K562 (cell line): Measurements from ENCODE around the gene RGMB. TPM values are rescaled to one million over a fixed set of nuclear protein-coding genes. Genes with fewer than 3 reads are reported as not detected.

Experiments
- ATAC-seq: fragments of 200-7000 bp; cut with Tn5 transposase; 3 replicates; pipeline ENCODE4 v1.9.1; 2020; ENCODE audit warnings: moderate library complexity
- BruUV-seq: library from RNA; stranded (reverse); fragments of 400-500 nt; replicated peaks from 2 replicates; lab custom pipeline; 2021; lab: Mats Ljungman, UMichigan
- CTCF ChIA-PET: fragments of 300-600 bp; formaldehyde crosslinking; extraction: SDS; loops from one replicate; lab custom pipeline; 2021; ENCODE audit warnings: low intra/inter-chr PET ratio; lab: Yijun Ruan, JAX
- POLR2A ChIA-PET: fragments of 300-600, 350-650 bp; sonication (Branson Sonifier 250); formaldehyde crosslinking; extraction: SDS; loops from one replicate; lab custom pipeline; 2021; ENCODE audit warnings: antibody characterized with exemption, inconsistent platforms; lab: Yijun Ruan, JAX
- DNase-seq, 4 experiments: peaks; one replicate each; pipeline versions ENCODE4 v3.0.0 to v3.0.0-alpha.2; 2011 to 2018; ENCODE audit warnings: low spot score in 3 of 4, mixed read lengths in 3 of 4; ENCODE audit errors: extremely low read depth in 1 of 4
- FAIRE-seq: peaks from 2 replicates; lab custom pipeline; 2011; peaks lifted over from hg19 to GRCh38; lab: Jason Lieb, UNC
- H2AFZ ChIP-seq: 2 replicates; pipeline ENCODE4 v1.6.0; 2011; ENCODE audit warnings: low read depth, low read length, control low read depth, inconsistent platforms
- H3K27ac ChIP-seq: fragments of 200-600 bp; 3 replicates; pipeline ENCODE4 v1.8.0; 2011; ENCODE audit warnings: low read depth, mild to moderate bottlenecking, control low read depth, inconsistent platforms, low read length, moderate library complexity, mixed read lengths; ENCODE audit errors: extremely low read depth
- H3K27me3 ChIP-seq, 2 experiments: fragments of 300-600 bp in 1 of 2; 2 replicates in 1 of 2; 3 replicates in 1 of 2; pipeline versions ENCODE4 v1.6.0 to v1.8.0; 2011; ENCODE audit warnings: inconsistent platforms in 2 of 2, low read length in 2 of 2, mild to moderate bottlenecking in 1 of 2, mixed read lengths in 1 of 2, moderate library complexity in 1 of 2; ENCODE audit not compliant: control insufficient read depth in 2 of 2, insufficient read depth in 2 of 2
- H3K36me3 ChIP-seq: fragments of 300-600 bp; 3 replicates; pipeline ENCODE4 v1.8.0; 2011; ENCODE audit warnings: mild to moderate bottlenecking, low read length, inconsistent platforms; ENCODE audit not compliant: control insufficient read depth, insufficient read depth
- H3K4me1 ChIP-seq, 2 experiments: fragments of 200-600 bp in 1 of 2; replicated peaks in 1 of 2; 2 replicates in 1 of 2; 3 replicates in 1 of 2; pipeline versions ENCODE4 v1.5.1 to v1.8.0; 2011; ENCODE audit warnings: inconsistent platforms in 2 of 2, low read length in 2 of 2, mild to moderate bottlenecking in 1 of 2, mixed read lengths in 1 of 2, moderate library complexity in 1 of 2; ENCODE audit not compliant: control insufficient read depth in 2 of 2, insufficient read depth in 2 of 2
- H3K4me2 ChIP-seq: 2 replicates; pipeline ENCODE4 v1.6.1; 2011; ENCODE audit warnings: low read length, control low read depth, inconsistent platforms, mixed read lengths; ENCODE audit not compliant: insufficient read depth
- H3K4me3 ChIP-seq: fragments of 200-600 bp; sonication (generic), shearing (Covaris generic); 2 replicates; pipeline ENCODE4 v1.5.1; 2016; ENCODE audit warnings: control low read depth, inconsistent platforms
- H3K79me2 ChIP-seq: fragments of 200-600 bp; 3 replicates; pipeline ENCODE4 v1.8.0; 2011; ENCODE audit warnings: low read length, inconsistent platforms; ENCODE audit not compliant: control insufficient read depth, insufficient read depth
- H3K9ac ChIP-seq, 2 experiments: 2 replicates each; pipeline versions ENCODE4 v1.6.0 to v1.6.1; 2011; ENCODE audit warnings: low read depth in 2 of 2, low read length in 2 of 2, control low read depth in 1 of 2, inconsistent platforms in 1 of 2, mild to moderate bottlenecking in 1 of 2, mixed read lengths in 1 of 2; ENCODE audit not compliant: insufficient read depth in 1 of 2
- H3K9me1 ChIP-seq: one replicate; pipeline ENCODE4 v1.6.0; 2011; ENCODE audit warnings: inconsistent platforms, mild to moderate bottlenecking, low read length, moderate library complexity; ENCODE audit not compliant: control insufficient read depth, insufficient read depth
- H3K9me3 ChIP-seq: replicated peaks from 2 replicates; pipeline ENCODE4 v1.5.1; 2011; ENCODE audit warnings: low read depth, low read length, inconsistent platforms; ENCODE audit not compliant: control insufficient read depth, insufficient read depth
- H4K20me1 ChIP-seq: replicated peaks from 2 replicates; pipeline ENCODE4 v1.6.1; 2011; ENCODE audit warnings: low read length, inconsistent platforms, mixed read lengths; ENCODE audit not compliant: control insufficient read depth, insufficient read depth
- ARHGAP35 ChIP-seq: fragments of 450-650 bp; IDR thresholded peaks from 2 replicates; pipeline ENCODE4 v1.6.1; 2018; ENCODE audit not compliant: partially characterized antibody
- FOS ChIP-seq: IDR thresholded peaks from 3 replicates; pipeline ENCODE4 v1.6.1; 2011; ENCODE audit not compliant: insufficient read length; ENCODE audit errors: extremely low read depth
- ZBTB17 ChIP-seq: fragments of 450-650 bp; formaldehyde crosslinking; IDR thresholded peaks from 2 replicates; pipeline ENCODE4 v1.4.0; 2020; ENCODE audit warnings: mild to moderate bottlenecking
- ZNF57 ChIP-seq: fragments of 450-650 bp; formaldehyde crosslinking; IDR thresholded peaks from 2 replicates; pipeline ENCODE4 v1.4.0; 2020; ENCODE audit warnings: mild to moderate bottlenecking, moderate library complexity
- WGBS: fragments of 100-300 bp; shearing (Covaris generic); methylation state at CpG from one replicate; pipeline ENCODE4 v1.1.6; 2016; ENCODE audit warnings: low coverage, mixed read lengths; ENCODE audit not compliant: insufficient coverage; ENCODE audit errors: missing lambda C conversion rate; 5-methylcytosine and 5-hydroxymethylcytosine counted together
- in situ Hi-C: fragments of 300-500 bp; cut with MboI; formaldehyde crosslinking; loops from 4 replicates; pipeline ENCODE4 v1.15.0; 2018; ENCODE audit warnings: inconsistent platforms, mixed read lengths
- intact Hi-C: fragments of 100-400 bp; cut with micrococcal nuclease; formaldehyde crosslinking; loops from 2 replicates; pipeline ENCODE4 v1.14.2; 2022
- polyA plus RNA-seq, 8 experiments: library from polyadenylated mRNA; depleted of rRNA in 4 of 8; stranded (reverse) in 5 of 8; unstranded in 3 of 8; fragments of >200 nt; fragmentation: Nextera tagmentation in 2 of 8; fragmentation: Illumina TruSeq in 1 of 8; extraction: Ambion mirVana in 2 of 8; extraction: Trizol in 1 of 8; gene quantifications; 2 replicates each; pipeline versions ENCODE4 v1.2.1 to v1.2.3, GENCODE V29; 2011 to 2014; ENCODE audit warnings: inconsistent platforms in 1 of 8, missing spikeins in 1 of 8
- total RNA-seq, 7 experiments: library from RNA; depleted of rRNA in 6 of 7; stranded (reverse); fragments of >200 nt in 6 of 7; fragmentation: Illumina TruSeq in 2 of 7; extraction: Trizol in 2 of 7; gene quantifications; 2 replicates each; pipeline versions ENCODE4 v1.2.1 to v1.2.3, GENCODE V29; 2011 to 2021; ENCODE audit warnings: low replicate concordance in 1 of 7
- TF ChIP-seq, protein P1 (sequence below): sonication (generic); formaldehyde crosslinking; IDR thresholded peaks from 2 replicates; pipeline ENCODE4 v1.8.1; 2023; ENCODE audit warnings: mild to moderate bottlenecking, missing genetic modification reagents
- TF ChIP-seq, protein P2 (sequence below), 2 experiments: fragments of 450-650 bp; formaldehyde crosslinking in 1 of 2; IDR thresholded peaks; 2 replicates each; pipeline versions ENCODE4 v1.4.0 to v1.6.1; 2014 to 2020; ENCODE audit warnings: mild to moderate bottlenecking in 2 of 2, borderline replicate concordance in 1 of 2, low read depth in 1 of 2
- TF ChIP-seq, protein P3 (sequence below): IDR thresholded peaks from 2 replicates; pipeline ENCODE4 v1.6.1; 2011; ENCODE audit warnings: borderline replicate concordance, low read depth, mild to moderate bottlenecking, moderate library complexity, low read length; ENCODE audit not compliant: insufficient read depth, poor library complexity, severe bottlenecking

The RGMB gene
- total and polyA plus RNA-seq, 9 of the 15 experiments (the other 6 are each of a cell fraction or from before 2014, with no cell fraction given): 0.03 to 0.38 TPM; not detected in 7

- TF ChIP-seq ZNF57 (CRISPR knock-in tag) (no peak), ARHGAP35 (no peak)
- TF ChIP-seq, protein P1, sequence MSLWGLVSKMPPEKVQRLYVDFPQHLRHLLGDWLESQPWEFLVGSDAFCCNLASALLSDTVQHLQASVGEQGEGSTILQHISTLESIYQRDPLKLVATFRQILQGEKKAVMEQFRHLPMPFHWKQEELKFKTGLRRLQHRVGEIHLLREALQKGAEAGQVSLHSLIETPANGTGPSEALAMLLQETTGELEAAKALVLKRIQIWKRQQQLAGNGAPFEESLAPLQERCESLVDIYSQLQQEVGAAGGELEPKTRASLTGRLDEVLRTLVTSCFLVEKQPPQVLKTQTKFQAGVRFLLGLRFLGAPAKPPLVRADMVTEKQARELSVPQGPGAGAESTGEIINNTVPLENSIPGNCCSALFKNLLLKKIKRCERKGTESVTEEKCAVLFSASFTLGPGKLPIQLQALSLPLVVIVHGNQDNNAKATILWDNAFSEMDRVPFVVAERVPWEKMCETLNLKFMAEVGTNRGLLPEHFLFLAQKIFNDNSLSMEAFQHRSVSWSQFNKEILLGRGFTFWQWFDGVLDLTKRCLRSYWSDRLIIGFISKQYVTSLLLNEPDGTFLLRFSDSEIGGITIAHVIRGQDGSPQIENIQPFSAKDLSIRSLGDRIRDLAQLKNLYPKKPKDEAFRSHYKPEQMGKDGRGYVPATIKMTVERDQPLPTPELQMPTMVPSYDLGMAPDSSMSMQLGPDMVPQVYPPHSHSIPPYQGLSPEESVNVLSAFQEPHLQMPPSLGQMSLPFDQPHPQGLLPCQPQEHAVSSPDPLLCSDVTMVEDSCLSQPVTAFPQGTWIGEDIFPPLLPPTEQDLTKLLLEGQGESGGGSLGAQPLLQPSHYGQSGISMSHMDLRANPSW (CRISPR knock-in tag): no peak
- TF ChIP-seq, all 486 proteins: peak for 0
These were observed 24.9 kb downstream of the RGMB start (continued) for GRCh38 chr5:98798371-98798770.

- no TSS peak for BruUV-seq
- no peak for DNase-seq
- Histone ChIP-seq H3K4me3 (no peak overlapping the region), H3K4me1 (no peaks in the 10 kb centered on the region), H3K36me3 (no peaks in the 10 kb centered on the region), H2AFZ (no peak overlapping the region), H3K27ac (no peak overlapping the region), H3K9ac (no peak overlapping the region), H3K27me3 (no peaks in the 10 kb centered on the region), H3K9me3 (no peaks in the 10 kb centered on the region), H3K79me2 (no peaks in the 10 kb centered on the region), H4K20me1 (no peaks in the 10 kb centered on the region), H3K9me1 (no peaks in the 10 kb centered on the region), H3K4me2 (no peak overlapping the region)
- intact Hi-C loops (loop anchor here (5.0 to 10.0 kb wide), 2 partner anchors 263 to 1564 kb away; no protein-coding TSS in a partner anchor), in situ Hi-C loops (no loop called here)
- no peak for FAIRE-seq
- ChIA-PET CTCF (no interaction called here), POLR2A (no interaction called here)
- no peak for ATAC-seq
- WGBS: 0% methylated on average over 3 of the region's 3 CpGs
- TF ChIP-seq FOS: no peak
- TF ChIP-seq, protein P2, sequence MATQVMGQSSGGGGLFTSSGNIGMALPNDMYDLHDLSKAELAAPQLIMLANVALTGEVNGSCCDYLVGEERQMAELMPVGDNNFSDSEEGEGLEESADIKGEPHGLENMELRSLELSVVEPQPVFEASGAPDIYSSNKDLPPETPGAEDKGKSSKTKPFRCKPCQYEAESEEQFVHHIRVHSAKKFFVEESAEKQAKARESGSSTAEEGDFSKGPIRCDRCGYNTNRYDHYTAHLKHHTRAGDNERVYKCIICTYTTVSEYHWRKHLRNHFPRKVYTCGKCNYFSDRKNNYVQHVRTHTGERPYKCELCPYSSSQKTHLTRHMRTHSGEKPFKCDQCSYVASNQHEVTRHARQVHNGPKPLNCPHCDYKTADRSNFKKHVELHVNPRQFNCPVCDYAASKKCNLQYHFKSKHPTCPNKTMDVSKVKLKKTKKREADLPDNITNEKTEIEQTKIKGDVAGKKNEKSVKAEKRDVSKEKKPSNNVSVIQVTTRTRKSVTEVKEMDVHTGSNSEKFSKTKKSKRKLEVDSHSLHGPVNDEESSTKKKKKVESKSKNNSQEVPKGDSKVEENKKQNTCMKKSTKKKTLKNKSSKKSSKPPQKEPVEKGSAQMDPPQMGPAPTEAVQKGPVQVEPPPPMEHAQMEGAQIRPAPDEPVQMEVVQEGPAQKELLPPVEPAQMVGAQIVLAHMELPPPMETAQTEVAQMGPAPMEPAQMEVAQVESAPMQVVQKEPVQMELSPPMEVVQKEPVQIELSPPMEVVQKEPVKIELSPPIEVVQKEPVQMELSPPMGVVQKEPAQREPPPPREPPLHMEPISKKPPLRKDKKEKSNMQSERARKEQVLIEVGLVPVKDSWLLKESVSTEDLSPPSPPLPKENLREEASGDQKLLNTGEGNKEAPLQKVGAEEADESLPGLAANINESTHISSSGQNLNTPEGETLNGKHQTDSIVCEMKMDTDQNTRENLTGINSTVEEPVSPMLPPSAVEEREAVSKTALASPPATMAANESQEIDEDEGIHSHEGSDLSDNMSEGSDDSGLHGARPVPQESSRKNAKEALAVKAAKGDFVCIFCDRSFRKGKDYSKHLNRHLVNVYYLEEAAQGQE (IDR thresholded peaks at IDR 0.05; ENCODE audit: borderline replicate concordance): no peak
- TF ChIP-seq, protein P2 (CRISPR knock-in tag; IDR thresholded peaks at IDR 0.05; ENCODE audit: low read depth): no peak
- no peak for TF ChIP-seq ZBTB17 (CRISPR knock-in tag)
- TF ChIP-seq, protein P3, sequence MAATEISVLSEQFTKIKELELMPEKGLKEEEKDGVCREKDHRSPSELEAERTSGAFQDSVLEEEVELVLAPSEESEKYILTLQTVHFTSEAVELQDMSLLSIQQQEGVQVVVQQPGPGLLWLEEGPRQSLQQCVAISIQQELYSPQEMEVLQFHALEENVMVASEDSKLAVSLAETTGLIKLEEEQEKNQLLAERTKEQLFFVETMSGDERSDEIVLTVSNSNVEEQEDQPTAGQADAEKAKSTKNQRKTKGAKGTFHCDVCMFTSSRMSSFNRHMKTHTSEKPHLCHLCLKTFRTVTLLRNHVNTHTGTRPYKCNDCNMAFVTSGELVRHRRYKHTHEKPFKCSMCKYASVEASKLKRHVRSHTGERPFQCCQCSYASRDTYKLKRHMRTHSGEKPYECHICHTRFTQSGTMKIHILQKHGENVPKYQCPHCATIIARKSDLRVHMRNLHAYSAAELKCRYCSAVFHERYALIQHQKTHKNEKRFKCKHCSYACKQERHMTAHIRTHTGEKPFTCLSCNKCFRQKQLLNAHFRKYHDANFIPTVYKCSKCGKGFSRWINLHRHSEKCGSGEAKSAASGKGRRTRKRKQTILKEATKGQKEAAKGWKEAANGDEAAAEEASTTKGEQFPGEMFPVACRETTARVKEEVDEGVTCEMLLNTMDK: no peak
These were observed 25.4 kb downstream of the RGMB start for GRCh38 chr5:98798847-98799246.
